H1 (cell line): Measurements from ENCODE around the gene ACTR6. TPM values are rescaled to one million over a fixed set of nuclear protein-coding genes. Genes with fewer than 3 reads are reported as not detected.

Source experiments
- ATF2 ChIP-seq: IDR thresholded peaks from 2 replicates; pipeline ENCODE4 v1.6.1; 2012; ENCODE audit warnings: low read length, inconsistent platforms
- BACH1 ChIP-seq: IDR thresholded peaks from 2 replicates; pipeline ENCODE4 v1.6.1; 2012; ENCODE audit warnings: low read length, improper control_type of control experiment
- CREB1 ChIP-seq: IDR thresholded peaks from 2 replicates; pipeline ENCODE4 v1.6.1; 2012; ENCODE audit warnings: inconsistent platforms
- CTCF ChIP-seq, 3 experiments: IDR thresholded peaks; 1 replicate in 2 of 3; 2 replicates in 1 of 3; pipeline versions ENCODE4 v1.5.1 to v1.6.1; 2011; ENCODE audit warnings: low read length in 3 of 3, mild to moderate bottlenecking in 3 of 3, inconsistent platforms in 2 of 3, low read depth in 1 of 3, moderate library complexity in 1 of 3; ENCODE audit not compliant: insufficient read depth in 1 of 3; ENCODE audit errors: control extremely low read depth in 1 of 3
- EGR1 ChIP-seq: IDR thresholded peaks from 2 replicates; pipeline ENCODE4 v1.6.1; 2011; ENCODE audit warnings: low read depth, low read length, borderline replicate concordance
- FOSL1 ChIP-seq: IDR thresholded peaks from 2 replicates; pipeline ENCODE4 v1.6.1; 2011; ENCODE audit warnings: mild to moderate bottlenecking, low read depth, low read length, moderate library complexity; ENCODE audit not compliant: insufficient read depth
- GABPA ChIP-seq: IDR thresholded peaks from 2 replicates; pipeline ENCODE4 v1.6.1; 2011; ENCODE audit warnings: mild to moderate bottlenecking, low read length, moderate library complexity, borderline replicate concordance; ENCODE audit not compliant: insufficient read depth
- HDAC2 ChIP-seq, 2 experiments: fragments of 300-600 bp in 1 of 2; sonication (generic) in 1 of 2; IDR thresholded peaks; 2 replicates each; pipeline ENCODE4 v1.6.1; 2011 to 2012; ENCODE audit warnings: low read depth in 2 of 2, low read length in 2 of 2, mild to moderate bottlenecking in 2 of 2, moderate library complexity in 2 of 2, borderline replicate concordance in 1 of 2, inconsistent platforms in 1 of 2
- KDM1A ChIP-seq: fragments of 200-600, 300-600 bp; sonication (generic); IDR thresholded peaks from 2 replicates; pipeline ENCODE4 v1.7.1; 2016; ENCODE audit warnings: mild to moderate bottlenecking, low read length, borderline replicate concordance
- KDM4A ChIP-seq: IDR thresholded peaks from one replicate; pipeline ENCODE4 v1.7.1; 2012; ENCODE audit warnings: low read depth, mild to moderate bottlenecking, moderate library complexity, low read length, inconsistent platforms; ENCODE audit not compliant: severe bottlenecking
- KDM5A ChIP-seq: fragments of 200-600 bp; IDR thresholded peaks from 2 replicates; pipeline ENCODE4 v1.7.1; 2012; ENCODE audit warnings: mild to moderate bottlenecking, low read length, inconsistent platforms, mixed read lengths
- NRF1 ChIP-seq: IDR thresholded peaks from 2 replicates; pipeline ENCODE4 v1.6.1; 2011; ENCODE audit warnings: mild to moderate bottlenecking, low read depth, low read length, improper control_type of control experiment
- POLR2A ChIP-seq, 2 experiments: IDR thresholded peaks; 1 replicate in 1 of 2; 2 replicates in 1 of 2; pipeline ENCODE4 v1.6.1; 2011; ENCODE audit warnings: low read depth in 2 of 2, low read length in 2 of 2, mild to moderate bottlenecking in 2 of 2; ENCODE audit errors: control extremely low read depth in 1 of 2
- RXRA ChIP-seq: IDR thresholded peaks from 2 replicates; pipeline ENCODE4 v1.6.1; 2011; ENCODE audit warnings: low read depth, mild to moderate bottlenecking, low read length, moderate library complexity; ENCODE audit not compliant: insufficient read depth
- SP4 ChIP-seq: IDR thresholded peaks from 2 replicates; pipeline ENCODE4 v1.6.1; 2012; ENCODE audit warnings: low read length, inconsistent platforms
- SRF ChIP-seq: IDR thresholded peaks from 2 replicates; pipeline ENCODE4 v1.6.1; 2011; ENCODE audit warnings: mild to moderate bottlenecking, low read depth, low read length, moderate library complexity
- TAF7 ChIP-seq: optimal IDR thresholded peaks from 2 replicates; pipeline ENCODE3; 2011; ENCODE audit warnings: low read depth, mild to moderate bottlenecking, inconsistent platforms, low read length, moderate library complexity, borderline replicate concordance
- TBP ChIP-seq: IDR thresholded peaks from 2 replicates; pipeline ENCODE4 v1.6.1; 2011; ENCODE audit warnings: low read depth, low read length, improper control_type of control experiment
- TCF12 ChIP-seq: IDR thresholded peaks from 2 replicates; pipeline ENCODE4 v1.6.1; 2011; ENCODE audit warnings: low read depth, mild to moderate bottlenecking, low read length
- ZNF274 ChIP-seq: IDR thresholded peaks from 2 replicates; pipeline ENCODE4 v1.7.0; 2012; ENCODE audit warnings: low read length, borderline replicate concordance; ENCODE audit errors: extremely low read depth
- polyA plus RNA-seq, 7 experiments: library from polyadenylated mRNA; depleted of rRNA in 3 of 7; stranded (reverse) in 5 of 7; unstranded in 2 of 7; fragments of >200 nt in 5 of 7; fragments of 200-250 nt in 2 of 7; gene quantifications; 1 replicate in 5 of 7; 2 replicates in 1 of 7; 4 replicates in 1 of 7; pipeline versions ENCODE4 v1.2.1 to v1.2.3, GENCODE V29; 2011 to 2013; ENCODE audit warnings: missing spikeins in 2 of 7, mixed read lengths in 2 of 7
- total RNA-seq: library from RNA; stranded (reverse); fragmentation: NEBNext Ultra II Directional; extraction: Animal tissue kit (Norgen Biotek cat#: 25700); gene quantifications from 2 replicates; pipeline ENCODE4 v1.2.1, GENCODE V29; 2021

ACTR6 gene
- total and polyA plus RNA-seq, 2 of the 8 experiments (the other 6 are each of a cell fraction or from before 2014, with no cell fraction given), result 10.2 to 36.8 TPM

GRCh38 chr12:100266835-100267602 lies 66.4 kb downstream of the ACTR6 start, which contains the start of the genes DEPDC4 and SCYL2 (continued):
- TF ChIP-seq ATF2, result no peak
- no peak for TF ChIP-seq BACH1
- peak; percentile 82 for TF ChIP-seq CREB1
- TF ChIP-seq KDM4A, result peak; percentile 84
- TF ChIP-seq SRF, result no peak
- TF ChIP-seq GABPA, result no peak
- no peak for TF ChIP-seq FOSL1
- TF ChIP-seq SP4, result no peak; the same call in 1 of the 2 replicates
- TF ChIP-seq TBP, result no peak
- peak in 1 of 2 experiments; percentile 52; a peak in 1 of 4 replicates for TF ChIP-seq HDAC2 (IDR thresholded peaks at IDR 0.05; ENCODE audit: borderline replicate concordance in 1 of 2, low read depth in 2 of 2, low read length in 2 of 2)
- TF ChIP-seq TCF12, result no peak
- TF ChIP-seq CTCF (IDR thresholded peaks at IDR 0.05; ENCODE audit: control extremely low read depth in 1 of 3, insufficient read depth in 1 of 3, low read depth in 1 of 3, low read length in 3 of 3), result no peak
- TF ChIP-seq ZNF274, result no peak
- TF ChIP-seq NRF1, result no peak
- peak; percentile 56 for TF ChIP-seq TAF7
- TF ChIP-seq KDM5A, result no peak
- TF ChIP-seq POLR2A (IDR thresholded peaks at IDR 0.05; ENCODE audit: control extremely low read depth in 1 of 2, low read depth in 2 of 2, low read length in 2 of 2), result peak in 1 of 2 experiments; percentile 21; a peak in 2 of 3 replicates
- no peak for TF ChIP-seq KDM1A
- TF ChIP-seq RXRA, result no peak
- peak; percentile 83; the same call in 1 of the 2 replicates for TF ChIP-seq EGR1
